ENCODE measurements around the gene MRPS27.

GRCh38 chr5:72284559-72285423 is 35.2 kb downstream of the MRPS27 start:
- TF ChIP-seq REST (IDR thresholded peaks at IDR 0.05; ENCODE audit: insufficient read depth in 1 of 2, low read depth in 2 of 2, low read length in 2 of 2) (no peak), POLR2AphosphoS5 (IDR thresholded peaks at IDR 0.05; ENCODE audit: low read depth, low read length) (no peak)
